Astrocyte (in vitro differentiated cells and primary cell): ENCODE data around the gene PPAN. TPM values are rescaled to one million over a fixed set of nuclear protein-coding genes. Genes with fewer than 3 reads are reported as not detected.

Experiments
- DNase-seq: peaks from one replicate; pipeline ENCODE4 v3.0.0-alpha.2; 2010; ENCODE audit warnings: low read depth
- FAIRE-seq: peaks from 2 replicates; lab custom pipeline; 2011; peaks lifted over from hg19 to GRCh38; lab: Jason Lieb, UNC
- H2AFZ ChIP-seq: 2 replicates; pipeline ENCODE4 v1.6.0; 2012; ENCODE audit warnings: low read depth, low read length, inconsistent platforms
- H3K27ac ChIP-seq: 2 replicates; pipeline ENCODE4 v1.5.1; 2011; ENCODE audit warnings: low read depth, low read length, inconsistent platforms
- H3K27me3 ChIP-seq: 2 replicates; pipeline ENCODE4 v1.6.0; 2011; ENCODE audit warnings: low read length, inconsistent platforms; ENCODE audit not compliant: insufficient read depth
- H3K36me3 ChIP-seq: 2 replicates; pipeline ENCODE4 v1.5.1; 2011; ENCODE audit warnings: low read length, inconsistent platforms; ENCODE audit not compliant: insufficient read depth
- H3K4me1 ChIP-seq: 2 replicates; pipeline ENCODE4 v1.5.1; 2011; ENCODE audit warnings: low read length, inconsistent platforms; ENCODE audit not compliant: insufficient read depth
- H3K4me2 ChIP-seq: 2 replicates; pipeline ENCODE4 v1.6.0; 2012; ENCODE audit warnings: low read length, inconsistent platforms
- H3K4me3 ChIP-seq: 2 replicates; pipeline ENCODE4 v1.5.1; 2011; ENCODE audit warnings: low read depth, mild to moderate bottlenecking, low read length, inconsistent platforms; ENCODE audit not compliant: insufficient read depth
- H3K79me2 ChIP-seq: 2 replicates; pipeline ENCODE4 v1.6.0; 2012; ENCODE audit warnings: mild to moderate bottlenecking, low read length, inconsistent platforms; ENCODE audit not compliant: insufficient read depth
- H3K9ac ChIP-seq: 2 replicates; pipeline ENCODE4 v1.6.0; 2012; ENCODE audit warnings: mild to moderate bottlenecking, low read length, inconsistent platforms
- H3K9me3 ChIP-seq: 2 replicates; pipeline ENCODE4 v1.5.1; 2012; ENCODE audit warnings: low read depth, mild to moderate bottlenecking, low read length, inconsistent platforms; ENCODE audit not compliant: insufficient read depth
- H4K20me1 ChIP-seq: 2 replicates; pipeline ENCODE4 v1.6.0; 2012; ENCODE audit warnings: low read length, inconsistent platforms; ENCODE audit not compliant: insufficient read depth
- H3K27ac Mint-ChIP-seq: one replicate; pipeline ENCODE4 v1.8.0; 2021; ENCODE audit warnings: mild to moderate bottlenecking, mixed read lengths; ENCODE audit not compliant: unreplicated experiment
- H3K27me3 Mint-ChIP-seq: one replicate; pipeline ENCODE4 v1.8.0; 2021; ENCODE audit warnings: low read depth, mixed read lengths; ENCODE audit not compliant: unreplicated experiment
- H3K36me3 Mint-ChIP-seq: one replicate; pipeline ENCODE4 v1.8.0; 2021; ENCODE audit warnings: low read depth, mixed read lengths; ENCODE audit not compliant: unreplicated experiment
- H3K4me1 Mint-ChIP-seq: one replicate; pipeline ENCODE4 v1.8.0; 2021; ENCODE audit warnings: low read depth, mixed read lengths; ENCODE audit not compliant: unreplicated experiment
- H3K4me3 Mint-ChIP-seq: one replicate; pipeline ENCODE4 v1.8.0; 2021; ENCODE audit warnings: mild to moderate bottlenecking, moderate library complexity, mixed read lengths; ENCODE audit not compliant: unreplicated experiment
- H3K9me3 Mint-ChIP-seq: one replicate; pipeline ENCODE4 v1.8.0; 2021; ENCODE audit warnings: mild to moderate bottlenecking, mixed read lengths; ENCODE audit not compliant: unreplicated experiment
- CTCF ChIP-seq: IDR thresholded peaks from 2 replicates; pipeline ENCODE4 v1.5.1; 2011; ENCODE audit warnings: low read depth, mild to moderate bottlenecking, inconsistent platforms, low read length, moderate library complexity; ENCODE audit not compliant: insufficient read depth
- EZH2 ChIP-seq: IDR thresholded peaks from 2 replicates; pipeline ENCODE4 v1.6.1; 2012; ENCODE audit warnings: mild to moderate bottlenecking, low read length, inconsistent platforms; ENCODE audit not compliant: insufficient read depth
- total RNA-seq: library from RNA; stranded (reverse); gene quantifications from 2 replicates; pipeline ENCODE4 v1.2.1, GENCODE V29; 2021

The PPAN gene
- total RNA-seq, 1 donor from 2014 or later = 55.6 TPM

GRCh38 chr19:10142701-10143375 is 36.7 kb downstream of the PPAN start:
- Mint-ChIP-seq H3K36me3 (peaks cover 10% of the 10 kb centered on the region), H3K27me3 (no peaks in the 10 kb centered on the region), H3K4me3 (no peak overlapping the region), H3K4me1 (no peaks in the 10 kb centered on the region), H3K27ac (no peak overlapping the region), H3K9me3 (no peaks in the 10 kb centered on the region)
- Histone ChIP-seq H3K9me3 (no peaks in the 10 kb centered on the region), H2AFZ (no peak overlapping the region), H4K20me1 (peaks cover 23% of the 10 kb centered on the region), H3K79me2 (no peaks in the 10 kb centered on the region), H3K4me2 (no peak overlapping the region), H3K9ac (no peak overlapping the region), H3K36me3 (peaks cover 44% of the 10 kb centered on the region), H3K4me1 (no peaks in the 10 kb centered on the region), H3K27ac (no peak overlapping the region), H3K4me3 (no peak overlapping the region), H3K27me3 (no peaks in the 10 kb centered on the region)
- FAIRE-seq (no peak), DNase-seq (no peak)
- TF ChIP-seq EZH2 (no peak), CTCF (no peak)

DNA sequence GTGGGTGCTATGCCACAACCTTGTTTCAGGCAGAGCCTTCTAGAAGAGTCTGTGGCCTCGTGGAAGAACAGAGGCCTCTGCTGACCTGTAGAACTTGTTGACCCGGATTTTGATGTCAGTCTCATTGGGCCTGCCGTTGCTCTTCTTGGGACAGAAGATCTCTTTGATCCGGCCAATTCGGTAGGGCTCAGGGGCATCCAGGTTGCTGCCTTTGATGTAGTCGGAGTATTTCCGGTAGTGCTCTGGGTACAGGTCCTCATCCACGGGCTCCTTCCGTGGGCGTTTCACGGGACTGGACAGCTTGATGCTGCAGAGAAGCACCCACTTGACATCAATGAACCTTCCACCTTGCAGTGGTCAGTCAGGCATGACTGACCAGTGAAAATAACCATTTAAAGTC is 37.5 kb downstream of the PPAN start:
- FAIRE-seq (no peak), DNase-seq (no peak)
- Histone ChIP-seq H3K36me3 (peaks cover 47% of the 10 kb centered on the region), H3K4me3 (no peak overlapping the region), H3K9me3 (no peaks in the 10 kb centered on the region), H4K20me1 (peaks cover 24% of the 10 kb centered on the region), H2AFZ (no peak overlapping the region), H3K4me1 (no peaks in the 10 kb centered on the region), H3K79me2 (no peaks in the 10 kb centered on the region), H3K27me3 (no peaks in the 10 kb centered on the region), H3K9ac (no peak overlapping the region), H3K4me2 (no peak overlapping the region), H3K27ac (no peak overlapping the region)
- H3K4me1 Mint-ChIP-seq = no peaks in the 10 kb centered on the region
- H3K4me3 Mint-ChIP-seq = no peak overlapping the region
- no peaks in the 10 kb centered on the region for H3K9me3 Mint-ChIP-seq
- H3K27me3 Mint-ChIP-seq = no peaks in the 10 kb centered on the region
- peaks cover 13% of the 10 kb centered on the region for H3K36me3 Mint-ChIP-seq
- TF ChIP-seq EZH2 = no peak
- TF ChIP-seq CTCF = no peak
- H3K27ac Mint-ChIP-seq = no peak overlapping the region

DNA sequence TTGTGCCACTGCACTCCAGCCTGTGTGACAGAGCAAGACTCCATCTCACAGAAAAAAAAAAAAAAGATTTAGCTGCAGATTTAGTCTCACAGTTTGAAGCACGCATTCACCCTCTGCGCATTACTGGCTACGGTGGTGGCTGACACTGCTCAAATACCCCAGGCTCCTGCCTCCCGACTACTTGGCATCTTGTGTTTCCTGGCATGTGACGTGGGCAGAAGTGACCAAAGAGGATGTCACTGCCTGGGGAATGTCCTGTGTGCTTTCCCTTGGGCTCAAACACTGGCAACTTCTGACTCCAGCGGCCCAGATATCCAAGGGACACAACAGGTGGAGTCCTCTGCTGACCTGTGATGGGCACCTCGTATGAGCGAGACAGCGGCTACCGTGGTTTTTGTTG is 38.2 kb downstream of the PPAN start:
- TF ChIP-seq EZH2 (no peak), CTCF (no peak)
- H3K36me3 ChIP-seq = peaks cover 46% of the 10 kb centered on the region

More for the DNA sequence above, 38.2 kb downstream of the PPAN start:
- no peak overlapping the region for H3K27ac ChIP-seq
- no peaks in the 10 kb centered on the region for H3K9me3 ChIP-seq
- no peak overlapping the region for H2AFZ ChIP-seq
- H3K4me2 ChIP-seq = no peak overlapping the region
- H3K9me3 Mint-ChIP-seq = no peaks in the 10 kb centered on the region
- H3K27me3 Mint-ChIP-seq = no peaks in the 10 kb centered on the region
- no peak overlapping the region for H3K4me3 Mint-ChIP-seq
- H3K9ac ChIP-seq = no peak overlapping the region
- no peak overlapping the region for H3K4me3 ChIP-seq
- DNase-seq (no peak), FAIRE-seq (no peak)
- H3K36me3 Mint-ChIP-seq = peaks cover 14% of the 10 kb centered on the region
- no peaks in the 10 kb centered on the region for H3K79me2 ChIP-seq
- no peaks in the 10 kb centered on the region for H3K4me1 ChIP-seq
- no peaks in the 10 kb centered on the region for H3K4me1 Mint-ChIP-seq
- no peak overlapping the region for H3K27ac Mint-ChIP-seq
- no peaks in the 10 kb centered on the region for H3K27me3 ChIP-seq
- peaks cover 19% of the 10 kb centered on the region for H4K20me1 ChIP-seq
